Urinary bladder (tissue), 2 donors: ENCODE data around the gene EGR1. TPM values are rescaled to one million over a fixed set of nuclear protein-coding genes. Genes with fewer than 3 reads are reported as not detected.

Experiments
- polyA plus RNA-seq: library from polyadenylated mRNA; stranded (reverse); fragments of 200-250 nt; gene quantifications from one replicate; pipeline ENCODE4 v1.2.3, GENCODE V29; 2013
- small RNA-seq: library from RNA; depleted of rRNA; stranded (forward); fragments of <200 nt; gene quantifications from one replicate; pipeline ENCODE3, GENCODE V24; 2014
- total RNA-seq: library from RNA; depleted of rRNA; stranded (reverse); fragments of >200 nt; gene quantifications from one replicate; pipeline ENCODE4 v1.2.3, GENCODE V29; 2014
- donor health status: healthy.

Gene EGR1
- total and polyA plus RNA-seq, 2 donors = 12.8 to 438 TPM

Small RNAs within 50 kb of the gene (small RNA-seq; reads per million reads assigned to genes)
- gene AC113403.1 = not detected

Other genes with a start within 250 kb of the EGR1 start
- 2.4 TPM for gene GFRA3, start 190.9 kb upstream of the EGR1 start, total RNA-seq
- gene GFRA3, start 190.9 kb upstream of the EGR1 start, polyA plus RNA-seq = 3.3 TPM
- gene CDC25C, start 133.7 kb upstream of the EGR1 start, total RNA-seq = 6.1 TPM
- 0.13 TPM for gene CDC25C, start 133.7 kb upstream of the EGR1 start, polyA plus RNA-seq
- gene FAM53C, start 127.2 kb upstream of the EGR1 start, total RNA-seq = 20.3 TPM
- 22.9 TPM for gene FAM53C, start 127.2 kb upstream of the EGR1 start, polyA plus RNA-seq
- 68.7 TPM for gene KDM3B, start 112.8 kb upstream of the EGR1 start, total RNA-seq
- 36.2 TPM for gene KDM3B, start 112.8 kb upstream of the EGR1 start, polyA plus RNA-seq
- gene REEP2, start 26.4 kb upstream of the EGR1 start, total RNA-seq = 5.3 TPM
- gene REEP2, start 26.4 kb upstream of the EGR1 start, polyA plus RNA-seq = 17.6 TPM
- gene ETF1, start 77.8 kb downstream of the EGR1 start, total RNA-seq = 66.3 TPM
- 62.0 TPM for gene ETF1, start 77.8 kb downstream of the EGR1 start, polyA plus RNA-seq
- gene HSPA9, start 109.9 kb downstream of the EGR1 start, total RNA-seq = 159 TPM
- 126 TPM for gene HSPA9, start 109.9 kb downstream of the EGR1 start, polyA plus RNA-seq